HG03135 (cell line): Measurements from ENCODE around the gene ROCK2.
"Not testable (repeated sequence)": the region's sequence is repeated elsewhere in the genome, so short reads cannot be mapped to it uniquely, and the experiment has no call there.

Experiments
- ATAC-seq: cut with Tn5 transposase; IDR thresholded peaks from one replicate; pipeline ENCODE4 v1.9.1; 2021; ENCODE audit warnings: mild to moderate bottlenecking, moderate library complexity; ENCODE audit not compliant: unreplicated experiment

Gene ROCK2

GRCh38 chr2:11279398-11279797 is 65.0 kb downstream of the ROCK2 start:
- no peak for ATAC-seq

DNA sequence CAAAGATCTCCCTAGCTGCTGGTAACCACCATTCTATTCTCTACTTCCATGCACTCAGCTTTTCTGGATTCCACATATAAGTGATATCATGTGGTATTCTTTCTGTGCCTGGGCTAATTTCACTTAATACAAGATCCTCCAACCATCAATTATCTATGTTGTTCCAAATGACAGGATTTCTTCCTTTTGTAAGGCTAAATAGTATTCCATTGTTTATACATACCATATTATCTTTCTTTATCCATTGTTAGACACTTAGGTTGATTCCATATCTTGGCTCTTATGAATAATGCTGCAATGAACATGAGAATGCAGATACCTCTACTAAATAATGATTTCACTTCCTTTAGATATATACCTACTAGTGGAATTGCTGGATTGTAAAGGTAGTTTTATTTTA is 66.2 kb downstream of the ROCK2 start:
- ATAC-seq: no peak

GRCh38 chr2:11275910-11276309 is 68.5 kb downstream of the ROCK2 start:
- ATAC-seq: no peak

- ATAC-seq: no peak
Measured at GRCh38 chr2:11270891-11271290, 73.5 kb downstream of the ROCK2 start.

DNA sequence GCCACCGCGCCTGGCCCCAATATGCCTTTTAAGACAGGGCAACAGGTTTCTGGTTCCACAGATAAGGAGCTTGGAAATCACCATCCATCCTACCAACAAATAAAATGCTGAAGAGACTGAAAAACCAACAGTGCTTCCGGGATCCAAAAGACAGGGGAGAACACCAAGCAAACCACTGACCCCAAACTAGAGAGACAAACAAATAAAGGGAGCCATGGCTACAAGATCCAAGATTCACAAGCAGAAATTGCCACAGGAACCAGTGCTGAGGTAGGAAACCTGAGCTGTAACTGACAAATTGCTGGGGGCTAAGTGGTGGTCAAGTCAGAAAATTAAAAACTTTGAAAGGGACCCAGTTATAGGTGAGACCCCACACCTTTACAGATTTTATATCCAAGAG is 76.5 kb downstream of the ROCK2 start:
- no peak for ATAC-seq

GRCh38 chr2:11264818-11265217 is 79.6 kb downstream of the ROCK2 start:
- ATAC-seq: no peak

- no peak for ATAC-seq
Measured at GRCh38 chr2:11264007-11264406, 80.4 kb downstream of the ROCK2 start.

DNA sequence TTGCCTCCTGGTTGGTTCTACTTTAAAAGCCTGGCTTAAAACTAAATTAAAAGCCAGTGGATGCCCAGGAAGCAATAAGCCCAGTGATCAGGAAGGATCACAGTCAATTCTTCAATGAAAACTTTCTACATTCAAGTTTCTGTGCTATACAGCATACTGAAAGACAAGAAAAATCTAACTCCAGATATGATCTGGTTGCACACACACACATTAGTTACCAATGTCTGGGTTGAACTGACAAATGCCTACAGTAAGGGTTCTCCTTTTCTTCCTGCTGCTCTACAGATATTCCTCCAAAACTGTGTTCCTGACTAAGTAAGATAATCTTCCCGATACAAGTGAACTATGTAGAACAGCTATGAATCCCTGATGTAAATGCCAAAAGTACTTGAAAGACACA is 81.3 kb downstream of the ROCK2 start:
- no peak for ATAC-seq

GRCh38 chr2:11262438-11262837 is 82.0 kb downstream of the ROCK2 start:
- not testable (repeated sequence) for ATAC-seq

- ATAC-seq: not testable (repeated sequence)
Measured at GRCh38 chr2:11261564-11261963, 82.9 kb downstream of the ROCK2 start.

DNA sequence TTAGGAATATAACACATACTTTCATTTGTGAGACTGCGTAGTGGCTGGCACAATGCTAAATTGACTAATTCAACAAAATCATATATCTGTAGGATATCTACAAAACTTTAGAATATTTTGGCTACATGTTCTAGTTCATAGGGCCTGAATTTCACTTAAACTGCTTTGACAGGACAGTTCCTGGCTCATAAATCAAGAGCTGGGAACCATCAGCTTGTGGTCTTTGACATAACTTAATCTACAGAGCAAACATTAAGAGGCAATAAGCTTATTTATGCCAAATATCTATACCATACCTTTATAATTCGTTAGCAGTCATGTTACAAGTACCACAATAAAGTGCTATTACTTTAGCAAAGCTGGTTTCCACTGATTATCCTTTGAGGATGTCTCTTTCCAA is 83.5 kb downstream of the ROCK2 start:
- no peak for ATAC-seq

DNA sequence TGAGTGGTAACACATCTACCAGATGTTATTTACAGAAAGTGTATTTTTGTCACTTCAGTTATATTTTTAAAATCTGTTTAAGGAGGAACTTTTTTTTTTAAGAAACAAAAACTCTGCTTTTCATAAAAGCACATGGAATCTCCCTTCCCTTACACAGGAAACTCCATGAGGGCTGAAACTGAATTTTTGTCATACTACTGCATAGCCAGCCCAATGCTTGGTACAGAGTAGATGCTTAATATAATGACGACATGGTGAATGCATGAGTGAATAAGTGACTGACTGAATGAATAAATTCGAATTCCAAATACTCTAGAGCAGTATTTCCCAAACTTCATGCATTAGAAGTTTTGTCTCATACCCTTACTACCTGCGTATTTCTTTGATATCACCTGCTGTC is 86.5 kb downstream of the ROCK2 start:
- ATAC-seq: no peak

- no peak for ATAC-seq
Measured at GRCh38 chr2:11257078-11257477, 87.4 kb downstream of the ROCK2 start.

DNA sequence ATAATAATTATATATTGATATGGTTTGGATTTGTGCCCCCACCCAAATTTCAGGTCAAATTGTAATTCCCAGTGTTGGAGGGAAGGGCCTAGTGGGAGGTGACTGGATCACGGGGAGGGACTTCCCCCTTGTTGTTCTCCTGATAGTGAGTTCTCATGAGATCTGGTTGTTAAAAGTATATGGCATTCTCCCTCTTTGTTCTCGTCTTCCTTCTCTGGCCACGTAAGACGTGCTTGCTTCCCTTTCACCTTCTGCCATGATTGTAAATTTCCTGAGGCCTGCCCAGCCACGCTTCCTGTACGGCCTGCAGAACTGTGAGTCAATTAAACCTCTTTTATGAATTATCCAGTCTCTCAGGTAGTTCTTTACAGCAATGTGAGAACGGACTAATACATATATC is 88.3 kb downstream of the ROCK2 start:
- ATAC-seq: no peak

DNA sequence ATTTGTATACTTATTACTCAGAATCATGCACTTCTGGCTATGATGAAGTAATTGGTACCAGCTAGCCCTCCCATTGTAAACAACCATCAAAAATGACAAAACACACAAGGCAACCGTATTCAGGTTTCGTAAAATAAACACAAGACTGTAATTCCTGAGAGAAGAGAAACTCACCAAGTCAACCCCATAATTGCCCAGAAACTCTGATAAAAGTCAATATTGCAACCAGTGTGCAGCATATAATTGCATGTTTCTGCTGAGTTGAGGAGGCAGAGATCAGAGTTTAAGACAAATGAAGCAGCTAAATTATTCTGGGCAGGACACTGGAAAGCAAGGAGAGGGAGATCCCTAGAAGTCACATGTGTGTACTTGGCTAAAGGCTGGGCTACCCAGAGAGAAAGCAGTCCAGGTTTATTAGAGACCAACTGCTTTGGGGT is 90.3 kb downstream of the ROCK2 start:
- ATAC-seq: no peak

DNA sequence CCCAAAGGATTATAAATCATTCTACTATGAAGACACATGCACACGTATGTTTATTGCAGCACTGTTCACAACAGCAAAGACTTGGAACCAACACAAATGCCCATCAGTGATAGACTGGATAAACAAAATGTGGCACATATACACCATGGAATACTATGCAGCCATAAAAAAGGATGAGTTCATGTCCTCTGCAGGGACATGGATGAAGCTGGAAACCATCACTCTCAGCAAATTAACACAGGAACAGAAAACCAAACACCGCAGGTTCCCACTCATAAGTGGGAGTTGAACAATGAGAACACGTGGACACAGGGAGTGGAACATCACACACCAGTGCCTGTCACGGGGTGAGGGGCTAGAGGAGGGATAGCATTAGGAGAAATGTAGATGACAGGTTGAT is 92.0 kb downstream of the ROCK2 start:
- ATAC-seq: not testable (repeated sequence)

DNA sequence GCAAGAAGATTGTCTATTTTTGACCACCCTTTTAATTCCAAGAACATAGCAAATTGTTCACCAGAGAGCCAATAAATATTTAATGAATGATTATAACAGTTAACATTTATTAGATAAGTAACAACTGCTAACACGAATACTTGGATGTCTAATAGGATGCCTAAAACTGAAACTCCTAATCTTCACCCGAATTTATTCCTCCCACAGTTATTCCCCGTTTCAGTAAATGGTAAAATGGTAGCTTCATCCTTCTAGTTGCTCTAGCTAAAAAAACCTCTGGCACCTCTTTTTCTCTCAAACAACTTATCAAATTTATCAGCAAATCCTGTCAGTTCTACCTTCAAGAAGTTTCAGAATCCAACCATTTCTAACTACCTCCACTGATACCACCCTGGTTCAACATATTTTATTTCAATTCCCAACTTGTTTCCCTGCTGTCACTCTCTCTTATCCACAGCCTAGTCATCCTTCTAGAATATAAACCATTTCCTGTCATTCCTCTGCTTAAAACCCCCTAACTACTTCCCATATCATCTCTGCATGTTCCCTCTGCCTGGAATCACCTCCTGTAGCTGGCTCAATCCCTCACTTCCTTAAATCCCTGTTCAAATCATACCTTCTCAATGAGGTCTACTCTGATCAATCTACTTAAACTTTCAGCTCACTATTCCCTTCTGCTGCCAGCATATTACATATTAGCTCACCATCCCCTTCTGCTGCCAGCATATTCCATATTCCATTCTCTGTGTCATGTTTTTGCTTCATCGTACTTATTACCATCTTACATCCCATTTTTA is 93.8 kb downstream of the ROCK2 start:
- no peak for ATAC-seq

DNA sequence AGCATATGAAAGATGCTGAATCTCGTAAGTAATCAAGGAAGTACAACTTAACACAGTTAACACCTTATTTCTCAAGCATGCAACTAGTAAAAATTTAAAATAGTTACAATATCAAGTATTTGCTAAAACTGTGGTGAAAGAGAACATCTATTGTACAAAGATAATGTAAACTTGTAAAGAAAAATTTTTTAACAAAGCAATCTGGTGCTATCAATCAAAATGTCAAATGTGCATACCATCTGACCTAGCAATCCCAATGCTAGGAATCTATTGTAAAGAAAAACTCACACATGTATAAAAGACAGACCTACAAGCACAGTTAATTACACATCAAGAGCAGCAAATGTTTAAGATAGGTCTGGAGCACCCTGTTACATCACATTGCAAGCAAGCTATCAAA is 99.1 kb downstream of the ROCK2 start:
- no peak for ATAC-seq

GRCh38 chr2:11244091-11244826 is 100.2 kb downstream of the ROCK2 start:
- no peak for ATAC-seq

DNA sequence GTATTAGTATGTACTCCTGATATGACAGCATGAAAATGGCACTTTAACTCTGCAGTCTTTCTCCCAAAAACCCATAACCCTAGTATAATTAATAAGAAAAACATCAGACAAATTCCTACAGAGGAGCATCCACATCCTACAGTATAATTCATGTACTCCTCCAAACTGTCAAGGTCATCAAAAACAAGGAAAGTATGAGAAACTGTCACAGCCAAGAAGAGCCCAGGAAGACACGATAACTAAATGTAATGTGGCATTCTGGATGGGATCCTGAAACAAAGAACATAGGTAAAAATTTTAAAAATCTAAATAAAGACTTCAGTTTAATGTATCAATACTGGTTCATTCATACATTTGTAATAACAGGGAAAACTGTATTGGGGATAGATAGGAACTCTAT is 100.9 kb downstream of the ROCK2 start:
- ATAC-seq: no peak

- no peak for ATAC-seq
Measured at GRCh38 chr2:11242542-11243174, 101.8 kb downstream of the ROCK2 start.
